SW 1271 (cell line): ENCODE measurements around the gene PPDPF.
A peak's percentile ranks its signal among the peaks of the same experiment; 100 is the strongest.
"Not testable (repeated sequence)": the region's sequence is repeated elsewhere in the genome, so short reads cannot be mapped to it uniquely, and the experiment has no call there.

Experiments
- DNase-seq, 2 experiments: peaks; one replicate each; lab custom pipeline; 2025; lab: John Stamatoyannopoulos, UW

PPDPF gene

GRCh38 chr20:63551068-63551467 lies 30.5 kb downstream of the PPDPF start:
- no peak for DNase-seq

DNA sequence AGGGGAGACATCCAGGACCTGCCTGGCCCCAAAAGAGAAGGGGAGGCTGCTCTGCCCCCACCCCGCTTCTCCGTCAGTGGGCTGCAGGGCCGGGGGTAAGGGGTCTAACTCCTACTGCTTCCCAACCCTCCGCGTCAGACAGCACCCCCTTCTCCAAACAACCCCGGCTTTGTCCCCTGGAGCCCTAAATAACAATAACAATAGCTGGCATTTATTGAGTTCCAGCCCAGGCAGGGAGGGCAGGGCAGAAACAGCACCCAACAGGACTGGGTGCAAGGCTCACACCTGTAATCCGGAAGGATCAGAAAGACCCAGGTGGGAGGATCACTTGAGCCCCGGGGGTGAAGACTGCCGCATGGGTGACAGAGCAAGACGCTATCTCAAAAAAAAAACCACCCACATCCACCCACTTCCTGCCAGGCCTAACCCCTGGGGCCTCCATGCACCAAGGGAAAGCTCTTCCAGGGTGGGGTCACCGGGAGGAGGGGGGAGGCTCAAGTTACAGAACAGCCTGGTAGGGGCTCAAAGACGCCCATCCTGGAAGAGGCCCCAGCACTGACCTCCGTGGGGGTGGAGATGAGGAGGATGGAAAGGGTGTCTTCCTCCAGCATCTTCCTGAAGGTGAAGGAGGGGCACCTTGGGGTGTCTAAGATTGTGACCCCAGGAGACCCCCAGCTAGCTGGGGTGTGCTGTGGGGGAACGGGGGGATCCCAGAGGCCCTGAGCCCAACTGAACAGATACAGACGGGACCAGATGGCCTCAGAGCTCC lies 32.1 kb downstream of the PPDPF start:
- no peak for DNase-seq

DNA sequence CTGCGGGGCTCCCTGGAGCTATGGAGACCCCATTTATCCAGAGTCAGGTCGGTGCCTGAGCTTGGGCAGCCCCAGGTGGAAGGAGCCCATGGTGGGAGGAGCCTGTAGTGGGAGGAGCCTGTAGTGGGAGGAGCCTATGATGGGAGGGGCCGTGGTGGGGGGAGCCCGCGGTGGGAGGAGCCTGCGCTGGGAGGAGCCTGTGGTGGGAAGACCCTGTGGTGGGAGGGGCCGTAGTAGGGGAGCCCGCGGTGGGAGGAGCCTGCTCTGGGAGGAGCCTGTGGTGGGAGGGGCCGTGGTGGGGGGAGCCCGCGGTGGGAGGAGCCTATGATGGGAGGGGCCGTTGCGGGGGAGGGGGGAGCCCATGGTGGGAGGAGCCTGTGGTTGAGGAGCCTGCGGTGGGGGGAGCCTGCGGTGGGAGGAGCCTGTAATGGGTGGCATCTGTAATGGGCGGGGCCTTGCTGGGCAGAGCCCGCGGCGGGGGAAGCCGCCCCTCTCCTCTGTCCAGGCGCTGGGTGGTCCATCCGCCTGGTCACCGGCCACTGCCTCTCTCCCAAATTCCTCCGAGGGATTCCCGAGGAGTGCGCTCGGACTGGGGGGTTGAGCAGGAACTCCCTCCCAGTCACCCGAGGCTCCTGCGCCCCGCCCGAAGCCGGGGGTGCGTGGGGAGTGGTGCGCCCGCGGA lies 32.8 kb downstream of the PPDPF start:
- DNase-seq = peak in 1 of 2 experiments; percentile 63

GRCh38 chr20:63553933-63554290 lies 33.3 kb downstream of the PPDPF start, which contains the start of gene FNDC11:
Gene FNDC11 (plus strand): TSS chr20:63554159. CDS start chr20:63555664, 1,505 bp downstream.
- no peak for DNase-seq

GRCh38 chr20:63554361-63555278 lies 34.1 kb downstream of the PPDPF start:
- DNase-seq = no peak

DNA sequence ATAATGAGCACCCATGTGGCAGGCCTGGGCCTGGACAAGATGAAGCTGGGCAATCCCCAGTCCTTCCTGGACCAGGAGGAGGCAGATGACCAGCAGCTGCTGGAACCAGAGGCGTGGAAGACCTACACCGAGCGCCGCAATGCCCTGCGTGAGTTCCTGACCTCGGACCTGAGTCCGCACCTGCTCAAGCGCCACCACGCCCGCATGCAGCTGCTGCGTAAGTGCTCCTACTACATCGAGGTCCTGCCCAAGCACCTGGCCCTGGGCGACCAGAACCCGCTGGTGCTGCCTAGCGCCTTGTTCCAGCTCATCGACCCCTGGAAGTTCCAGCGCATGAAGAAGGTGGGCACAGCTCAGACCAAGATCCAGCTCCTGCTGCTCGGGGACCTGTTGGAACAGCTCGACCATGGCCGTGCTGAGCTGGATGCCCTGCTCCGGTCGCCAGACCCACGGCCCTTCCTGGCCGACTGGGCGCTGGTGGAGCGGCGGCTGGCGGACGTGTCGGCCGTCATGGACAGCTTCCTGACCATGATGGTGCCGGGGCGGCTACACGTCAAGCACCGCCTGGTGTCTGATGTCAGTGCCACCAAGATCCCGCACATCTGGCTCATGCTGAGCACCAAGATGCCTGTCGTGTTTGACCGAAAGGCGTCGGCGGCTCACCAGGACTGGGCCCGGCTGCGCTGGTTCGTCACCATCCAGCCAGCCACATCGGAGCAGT lies 35.3 kb downstream of the PPDPF start:
- DNase-seq = no peak

DNA sequence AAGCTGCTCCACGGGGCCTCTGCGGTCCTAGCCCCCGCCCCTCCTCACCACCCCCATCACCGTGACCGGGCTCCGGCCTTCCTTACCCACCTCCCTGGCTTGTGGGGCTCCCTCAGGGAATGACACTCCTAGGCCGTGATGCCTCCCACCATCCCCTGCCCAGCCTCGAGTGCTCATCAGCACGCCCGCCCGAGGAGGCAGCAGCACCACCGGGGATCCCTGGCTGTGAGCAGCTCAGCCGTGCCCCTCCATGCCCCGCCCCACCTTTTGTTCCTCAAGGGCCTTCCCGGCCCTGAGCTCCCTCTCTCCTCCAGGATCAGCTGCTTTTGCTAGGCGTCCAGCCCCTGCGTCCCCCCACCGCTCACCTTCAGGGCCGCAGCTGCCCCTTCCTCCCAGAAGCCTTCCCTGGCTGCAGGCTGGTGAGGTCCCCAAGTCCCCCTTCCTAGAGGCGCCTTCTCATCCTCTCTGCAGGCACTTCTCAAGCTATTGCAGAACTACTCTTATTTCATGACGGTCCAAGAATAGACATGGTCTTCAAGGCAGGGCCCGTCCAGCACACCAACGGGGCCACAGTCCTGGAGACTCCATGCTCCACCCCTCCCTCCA lies 36.4 kb downstream of the PPDPF start:
- no peak for DNase-seq

DNA sequence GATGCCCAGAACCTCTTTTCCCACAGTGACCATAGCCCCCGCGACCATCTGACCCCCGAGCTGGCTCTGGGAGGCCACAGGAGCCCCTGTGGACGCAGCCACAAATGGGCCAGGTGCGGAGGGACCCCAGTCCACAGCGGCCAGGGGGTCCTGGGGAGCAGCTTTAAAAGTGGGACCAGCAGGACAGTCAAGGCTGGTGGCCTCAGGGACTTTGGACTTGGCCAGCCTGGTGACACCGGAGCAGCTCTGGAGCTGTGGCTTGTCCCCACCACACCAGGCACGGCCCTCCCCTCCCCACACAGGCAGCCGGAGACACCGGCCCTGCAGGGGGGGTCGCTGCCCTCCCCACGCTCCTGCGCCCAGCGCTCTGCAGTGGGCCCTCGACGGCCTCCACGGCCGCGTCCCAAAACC lies 36.9 kb downstream of the PPDPF start:
- DNase-seq = no peak

DNA sequence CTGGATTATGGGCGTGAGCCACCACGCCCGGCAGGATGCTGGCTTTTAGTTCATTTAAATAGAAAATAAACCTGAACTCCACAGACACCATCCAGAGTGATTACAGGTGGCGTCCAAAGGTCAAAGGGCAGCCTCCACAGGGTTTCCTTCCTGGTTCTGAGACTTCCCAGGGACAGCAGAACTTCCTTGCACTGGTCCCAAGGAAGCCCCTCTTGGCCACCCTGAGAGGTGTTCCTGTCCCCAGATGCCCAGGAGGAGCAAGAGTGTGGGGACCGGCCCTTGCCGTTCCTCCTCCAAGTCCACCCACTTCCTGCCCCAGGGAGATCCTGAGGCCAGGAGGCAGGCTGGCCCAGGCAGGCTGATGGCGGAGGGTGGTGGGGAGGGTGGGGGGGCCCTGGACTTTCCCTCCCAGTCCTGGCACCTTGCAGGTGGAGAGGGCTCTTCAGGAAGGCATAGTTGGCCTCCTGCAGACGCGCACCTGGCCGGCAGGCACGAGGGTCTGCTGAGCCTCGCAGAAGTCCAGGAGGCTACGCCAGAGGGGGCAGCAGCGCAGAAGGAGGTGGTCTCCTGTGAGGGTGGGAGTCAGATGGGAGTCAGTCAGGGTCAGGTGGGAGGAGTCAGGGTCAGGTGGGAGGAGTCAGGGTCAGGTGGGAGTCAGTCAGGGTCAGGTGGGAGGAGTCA lies 38.4 kb downstream of the PPDPF start:
- no peak for DNase-seq

- not testable (repeated sequence) for DNase-seq
Observed at GRCh38 chr20:63559485-63560332, 39.1 kb downstream of the PPDPF start.

- DNase-seq = no peak
Observed at GRCh38 chr20:63560333-63560805, 39.8 kb downstream of the PPDPF start.

GRCh38 chr20:63560856-63561609 lies 40.5 kb downstream of the PPDPF start:
- no peak for DNase-seq

DNA sequence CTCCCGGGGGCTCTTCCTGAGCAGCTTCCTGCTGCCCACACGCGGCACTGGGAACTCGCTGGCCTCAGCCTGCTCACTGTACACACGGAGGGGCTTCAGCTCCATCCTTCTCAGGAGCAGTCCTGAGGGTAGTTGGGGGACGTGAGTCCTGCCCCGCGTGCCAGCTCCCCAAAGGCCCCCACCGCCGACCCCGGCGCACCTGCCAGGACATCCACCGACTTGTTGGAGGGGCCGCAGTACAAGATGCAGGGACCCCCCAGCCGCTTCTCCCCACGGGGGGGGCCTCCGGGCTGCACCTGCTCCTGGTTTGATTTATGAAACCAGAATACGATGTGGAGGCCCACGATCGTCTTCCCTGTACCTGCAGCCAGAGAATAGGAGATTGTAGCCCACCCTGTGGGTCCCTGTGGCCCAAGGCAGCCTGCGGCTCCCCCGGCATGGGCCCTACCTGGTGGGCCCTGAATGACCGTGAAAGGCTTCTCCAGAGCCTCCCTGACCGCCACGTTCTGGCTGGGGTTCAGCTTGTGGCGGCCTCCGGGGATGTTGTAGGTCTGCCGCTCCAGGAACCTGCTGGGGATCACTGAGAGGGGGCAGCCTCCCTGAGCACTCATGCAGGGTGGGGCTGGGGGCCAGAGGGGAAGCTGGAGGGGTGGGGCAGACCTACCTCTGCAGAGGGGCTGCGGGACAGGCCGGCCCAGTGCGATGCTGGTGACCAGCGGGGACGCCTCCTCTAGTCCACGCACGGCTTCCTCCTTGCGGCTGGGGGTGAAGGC lies 41.2 kb downstream of the PPDPF start:
- DNase-seq = no peak

- no peak for DNase-seq
Observed at GRCh38 chr20:63562461-63563224, 42.1 kb downstream of the PPDPF start.

- no peak for DNase-seq
Observed at GRCh38 chr20:63563225-63563935, 42.8 kb downstream of the PPDPF start.

DNA sequence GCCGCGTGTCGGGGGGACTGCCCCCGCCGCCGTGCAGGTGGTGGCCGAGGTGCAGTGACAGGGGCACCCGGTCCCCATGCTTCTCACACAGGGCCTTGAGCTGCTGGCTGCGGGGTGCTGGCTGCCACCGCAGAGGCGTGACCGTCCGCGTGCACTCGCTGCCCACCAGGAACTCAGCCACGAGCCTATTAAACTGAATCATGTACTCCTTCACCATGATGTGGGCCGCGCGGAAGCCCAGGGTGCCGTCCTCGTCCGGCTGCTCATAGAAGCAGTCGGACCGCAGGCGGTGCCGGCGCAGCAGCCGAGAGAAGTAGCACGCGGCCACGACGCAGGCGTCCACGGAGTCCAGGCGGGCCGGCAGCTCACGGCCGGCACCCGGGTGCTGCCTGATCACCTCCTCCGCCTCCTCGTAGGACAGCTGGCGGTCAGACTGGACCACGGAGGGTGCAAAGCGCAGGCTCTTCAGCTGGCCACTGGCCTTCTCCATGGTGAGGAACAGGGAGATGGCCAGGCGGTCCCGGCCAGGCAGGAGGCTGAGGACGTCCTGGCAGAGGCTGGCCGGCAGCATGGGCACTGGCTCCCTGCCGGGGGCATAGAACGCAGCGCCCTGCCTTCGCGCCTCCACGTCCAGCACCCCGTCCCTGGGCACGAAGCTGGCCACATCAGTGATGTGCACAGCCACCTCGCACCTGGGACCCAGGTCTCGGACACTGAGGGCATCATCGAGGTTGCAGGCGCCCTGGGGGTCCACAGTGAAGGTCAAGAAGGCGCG lies 43.7 kb downstream of the PPDPF start:
- DNase-seq = no peak
